ENCODE results near the gene GSE1.

DNA sequence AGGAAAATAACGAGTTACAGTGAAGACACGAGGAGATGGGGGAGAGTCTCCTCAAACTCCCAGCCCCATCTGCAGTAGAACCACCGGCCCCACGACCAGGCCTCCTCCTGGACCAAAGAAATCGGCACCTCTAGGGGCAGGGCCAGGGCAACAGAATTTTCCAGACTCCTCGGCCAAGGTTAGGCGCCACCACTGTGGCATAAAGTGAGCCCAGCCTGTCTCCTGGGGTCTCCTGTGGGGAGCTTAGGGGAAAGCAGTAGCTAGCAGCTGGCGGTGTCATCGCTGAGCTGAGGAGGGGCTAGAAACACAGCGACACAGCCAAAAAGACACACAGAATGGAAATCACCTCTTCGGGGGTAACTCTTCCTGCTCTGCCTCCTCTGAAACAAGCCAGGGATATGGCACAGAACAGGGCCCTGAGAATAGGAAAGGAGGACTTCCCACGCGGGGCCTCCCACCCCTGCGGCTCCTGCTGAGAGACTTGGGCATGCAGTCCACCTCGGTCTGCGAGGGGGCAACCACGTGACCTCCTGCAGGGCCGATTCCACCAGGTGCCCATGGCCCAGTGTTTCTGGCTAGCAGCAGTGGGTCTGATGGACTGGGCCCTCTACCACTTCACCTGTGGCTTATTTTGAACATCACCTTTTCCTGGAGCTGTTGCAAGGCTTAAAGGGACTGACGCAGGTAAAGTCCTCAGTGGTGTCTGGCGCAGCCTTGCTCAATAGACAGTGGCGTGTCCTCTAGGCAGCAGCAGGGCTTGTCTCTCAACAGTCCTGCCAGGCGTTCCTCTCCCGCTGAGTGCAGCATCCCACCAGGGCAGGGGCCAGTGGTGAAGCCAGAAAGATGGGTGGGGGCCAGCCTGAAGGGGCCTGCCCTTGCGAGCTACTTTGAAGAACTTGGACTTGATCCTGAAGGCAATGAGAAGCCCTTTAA is 82.3 kb downstream of the GSE1 start:
- TF ChIP-seq POLR2A (IDR thresholded peaks at IDR 0.05) (no peak), POLR2AphosphoS5 (IDR thresholded peaks at IDR 0.05) (no peak), EP300 (IDR thresholded peaks at IDR 0.05) (no peak)
- TF ChIP-seq, protein P1, sequence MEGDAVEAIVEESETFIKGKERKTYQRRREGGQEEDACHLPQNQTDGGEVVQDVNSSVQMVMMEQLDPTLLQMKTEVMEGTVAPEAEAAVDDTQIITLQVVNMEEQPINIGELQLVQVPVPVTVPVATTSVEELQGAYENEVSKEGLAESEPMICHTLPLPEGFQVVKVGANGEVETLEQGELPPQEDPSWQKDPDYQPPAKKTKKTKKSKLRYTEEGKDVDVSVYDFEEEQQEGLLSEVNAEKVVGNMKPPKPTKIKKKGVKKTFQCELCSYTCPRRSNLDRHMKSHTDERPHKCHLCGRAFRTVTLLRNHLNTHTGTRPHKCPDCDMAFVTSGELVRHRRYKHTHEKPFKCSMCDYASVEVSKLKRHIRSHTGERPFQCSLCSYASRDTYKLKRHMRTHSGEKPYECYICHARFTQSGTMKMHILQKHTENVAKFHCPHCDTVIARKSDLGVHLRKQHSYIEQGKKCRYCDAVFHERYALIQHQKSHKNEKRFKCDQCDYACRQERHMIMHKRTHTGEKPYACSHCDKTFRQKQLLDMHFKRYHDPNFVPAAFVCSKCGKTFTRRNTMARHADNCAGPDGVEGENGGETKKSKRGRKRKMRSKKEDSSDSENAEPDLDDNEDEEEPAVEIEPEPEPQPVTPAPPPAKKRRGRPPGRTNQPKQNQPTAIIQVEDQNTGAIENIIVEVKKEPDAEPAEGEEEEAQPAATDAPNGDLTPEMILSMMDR (IDR thresholded peaks at IDR 0.05) = no peak
